Measurements from ENCODE around the gene TRIP10.
"Not testable (repeated sequence)": the region's sequence is repeated elsewhere in the genome, so short reads cannot be mapped to it uniquely, and the experiment has no call there.

Gene TRIP10

DNA sequence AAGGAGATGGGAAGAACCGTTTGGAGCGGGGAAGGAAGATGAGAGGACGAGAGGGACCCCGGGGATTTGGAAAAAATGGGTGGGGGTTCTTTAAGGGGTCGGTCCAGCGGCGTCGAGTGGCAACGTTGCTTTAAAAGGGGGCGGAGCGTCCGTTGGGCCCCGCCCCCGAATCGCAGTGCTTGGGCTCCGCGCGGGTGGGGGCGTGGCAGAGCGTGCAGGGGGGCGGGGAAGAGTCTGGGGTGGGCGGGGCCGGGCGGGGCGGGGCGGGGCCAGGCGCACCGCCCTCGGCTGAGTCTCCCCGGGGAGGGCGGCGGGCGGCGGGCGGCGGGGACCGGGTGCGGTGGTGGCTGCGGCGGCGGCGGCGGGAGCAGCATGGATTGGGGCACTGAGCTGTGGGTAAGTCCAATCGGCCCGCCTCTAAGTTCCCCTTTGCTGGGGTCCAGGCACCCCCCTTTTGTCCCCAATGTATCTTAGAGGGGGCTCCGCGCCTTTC, at the start of gene TRIP10:
TSS of gene TRIP10 (plus strand) at position 291 of the 493 bp plus-strand sequence. CDS start at position 373, 82 bp downstream.
- peak; percentile 62 to 67 for DNase-seq (ENCODE audit: low read depth in 2 of 2)

DNA sequence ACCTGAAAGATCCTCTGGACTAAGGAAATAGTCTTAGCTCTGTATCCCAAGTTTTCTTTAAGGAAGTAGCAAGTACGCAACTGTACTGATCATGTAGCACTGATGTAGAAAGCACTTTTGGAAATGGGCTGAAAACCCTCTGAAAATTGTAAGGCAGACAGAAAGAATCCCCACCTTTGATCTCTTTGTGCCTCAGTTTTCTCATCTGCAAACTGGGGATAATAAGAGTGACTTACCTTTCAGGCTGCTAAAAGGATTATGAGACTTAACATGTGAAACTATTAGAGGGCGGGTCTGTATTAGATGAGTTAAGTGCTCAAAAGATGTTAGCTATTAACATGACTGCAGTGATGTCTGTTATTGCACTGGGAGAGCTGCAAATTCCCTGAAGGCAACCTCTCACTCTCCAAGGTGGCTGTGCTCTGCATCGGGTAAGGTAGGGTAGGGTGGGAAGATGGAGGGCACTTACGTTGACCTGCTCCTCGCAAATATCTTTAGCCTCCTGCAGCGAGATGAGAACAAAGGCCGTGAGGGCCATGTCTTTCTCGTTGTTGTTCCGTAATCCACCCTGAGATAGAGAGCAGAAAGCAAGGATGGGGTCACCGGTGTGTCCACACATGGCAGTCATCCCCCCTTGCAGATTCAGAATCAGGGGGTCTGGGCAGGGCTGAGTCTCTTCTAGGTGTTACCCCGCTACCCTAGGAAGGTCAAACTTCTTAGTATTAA, 49.2 kb upstream of the TRIP10 start:
- DNase-seq (ENCODE audit: low read depth in 2 of 2) = no peak

DNA sequence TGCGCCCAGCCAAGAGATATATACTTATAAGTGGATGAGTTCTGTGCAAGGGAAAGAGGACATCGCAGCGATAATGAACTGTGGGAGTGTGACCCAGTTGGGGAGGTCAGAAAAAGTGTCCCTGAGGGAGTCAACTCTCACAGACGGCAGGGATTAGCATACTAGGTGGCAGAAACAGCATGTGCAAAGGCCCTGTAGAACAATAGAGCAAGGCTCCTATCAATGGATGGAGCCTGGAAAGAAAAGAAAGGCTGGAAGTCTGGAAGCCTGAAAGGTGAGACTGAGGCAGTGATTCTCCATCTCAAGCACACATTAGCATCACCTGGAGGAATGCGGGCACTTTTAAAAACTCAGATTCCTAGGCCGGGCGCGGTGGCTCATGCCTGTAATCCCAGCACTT, 48.1 kb upstream of the TRIP10 start:
- no peak for DNase-seq (ENCODE audit: low read depth in 2 of 2)

DNA sequence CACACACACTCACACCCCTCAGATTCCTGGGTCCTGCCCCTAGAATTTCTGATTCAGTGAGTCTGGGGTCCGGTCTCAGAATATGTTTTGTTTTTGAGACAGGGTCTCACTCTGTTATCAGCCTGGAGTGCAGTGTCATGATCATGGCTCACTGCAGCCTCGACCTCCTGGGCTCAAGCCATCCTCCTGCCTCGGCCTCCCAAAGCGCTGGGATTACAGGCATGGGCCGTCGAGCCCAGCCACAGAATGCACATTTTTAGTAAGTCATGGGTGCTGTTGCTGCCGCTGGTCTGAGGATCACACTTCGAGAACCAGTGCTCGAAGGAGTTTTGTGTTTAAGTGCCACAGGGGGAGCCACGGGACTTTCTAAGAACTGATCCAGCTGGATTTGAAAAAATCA, 47.5 kb upstream of the TRIP10 start:
- no peak for DNase-seq (ENCODE audit: low read depth in 2 of 2)

GRCh38 chr19:6693056-6693471, 46.4 kb upstream of the TRIP10 start:
- no peak for DNase-seq (ENCODE audit: low read depth in 2 of 2)

DNA sequence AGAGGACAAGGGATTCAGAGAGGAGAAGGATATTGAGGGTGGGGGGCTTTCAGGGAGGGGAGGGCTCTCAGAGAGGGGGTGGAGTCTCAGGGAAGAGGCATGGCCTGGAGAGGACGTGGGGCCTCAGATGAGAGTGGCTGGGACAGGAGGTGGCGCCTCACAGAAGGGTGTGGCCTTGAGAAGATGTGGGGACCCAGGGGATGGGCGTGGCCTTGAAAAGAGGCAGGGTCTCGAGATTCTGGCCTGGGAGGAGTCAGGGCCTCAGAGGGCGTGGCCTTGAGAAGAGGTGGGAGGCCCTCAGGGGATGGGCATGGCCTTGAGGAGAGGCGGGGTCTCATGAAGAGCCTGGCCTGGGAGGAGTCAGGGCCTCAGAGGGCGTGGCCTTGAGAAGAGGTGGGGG, 45.8 kb upstream of the TRIP10 start:
- no peak for DNase-seq (ENCODE audit: low read depth in 2 of 2)

DNA sequence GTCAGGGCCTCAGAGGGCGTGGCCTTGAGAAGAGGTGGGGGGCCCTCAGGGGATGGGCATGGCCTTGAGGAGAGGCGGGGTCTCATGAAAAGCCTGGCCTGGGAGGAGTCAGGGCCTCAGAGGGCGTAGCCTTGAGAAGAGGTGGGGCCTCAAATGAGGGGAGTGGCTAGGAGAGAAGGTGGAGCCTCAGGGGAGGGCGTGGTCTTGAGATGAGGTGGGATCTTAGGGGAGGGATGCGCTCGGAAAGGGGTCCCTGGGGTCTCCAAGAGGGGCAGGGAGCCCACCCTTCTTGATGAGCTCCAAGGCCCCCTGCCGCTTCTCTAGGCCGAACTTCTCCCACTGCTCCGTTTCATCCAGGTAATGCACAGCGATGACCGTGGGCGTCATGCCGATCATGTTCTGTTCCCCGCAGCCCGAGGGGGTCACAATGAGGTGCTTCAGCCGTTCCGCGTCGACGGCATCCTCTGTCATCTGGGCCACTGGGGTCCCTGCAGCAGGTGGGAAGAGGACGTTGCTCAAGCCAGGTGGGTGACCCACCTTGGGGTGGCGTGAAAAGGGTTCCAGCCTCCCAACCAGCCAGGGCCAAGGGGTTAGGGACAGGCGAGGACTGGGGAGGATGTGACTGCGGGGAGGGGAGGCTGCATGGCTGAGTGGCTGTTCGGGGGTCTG, 45.2 kb upstream of the TRIP10 start:
- no peak for DNase-seq (ENCODE audit: low read depth in 2 of 2)

DNA sequence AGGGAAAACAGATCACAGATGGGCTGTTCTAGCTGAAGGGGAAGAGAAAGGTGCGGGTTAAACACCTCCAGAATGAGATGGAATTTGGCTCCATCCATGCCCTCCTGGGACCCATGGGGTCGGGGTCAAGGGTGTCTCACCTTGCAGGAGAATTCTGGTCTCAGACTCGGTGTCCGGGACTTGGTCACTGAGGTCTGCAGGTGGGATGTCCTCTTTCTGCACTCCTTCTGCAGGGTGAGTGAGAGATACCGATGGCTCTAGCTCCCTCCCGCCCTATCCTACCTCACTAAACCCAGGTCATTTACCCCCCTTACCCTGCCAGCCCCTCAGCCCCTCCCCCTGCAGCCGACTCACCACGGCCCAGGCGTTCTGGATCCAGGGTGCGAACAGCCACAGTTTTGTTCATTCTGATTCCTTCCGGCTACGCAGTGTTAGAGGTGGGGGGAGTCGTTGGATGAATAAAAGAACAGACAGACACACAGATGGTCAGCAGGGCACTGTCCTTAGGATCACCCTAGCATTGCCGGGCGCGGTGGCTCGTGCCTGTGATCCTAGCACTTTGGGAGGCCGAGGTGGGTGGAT, 43.1 kb upstream of the TRIP10 start:
- no peak for DNase-seq (ENCODE audit: low read depth in 2 of 2)

GRCh38 chr19:6697291-6697690, 42.2 kb upstream of the TRIP10 start:
- DNase-seq (ENCODE audit: low read depth in 2 of 2) = no peak

- DNase-seq (ENCODE audit: low read depth in 2 of 2) = no peak
Observed at GRCh38 chr19:6699935-6700334, 39.5 kb upstream of the TRIP10 start.

GRCh38 chr19:6700586-6701316, 38.7 kb upstream of the TRIP10 start:
- no peak for DNase-seq (ENCODE audit: low read depth in 2 of 2)

GRCh38 chr19:6705931-6706632, 33.4 kb upstream of the TRIP10 start:
- DNase-seq (ENCODE audit: low read depth in 2 of 2) = no peak

- DNase-seq (ENCODE audit: low read depth in 2 of 2) = no peak
Observed at GRCh38 chr19:6706633-6706958, 32.9 kb upstream of the TRIP10 start.

- no peak for DNase-seq (ENCODE audit: low read depth in 2 of 2)
Observed at GRCh38 chr19:6707011-6707657, 32.3 kb upstream of the TRIP10 start.

DNA sequence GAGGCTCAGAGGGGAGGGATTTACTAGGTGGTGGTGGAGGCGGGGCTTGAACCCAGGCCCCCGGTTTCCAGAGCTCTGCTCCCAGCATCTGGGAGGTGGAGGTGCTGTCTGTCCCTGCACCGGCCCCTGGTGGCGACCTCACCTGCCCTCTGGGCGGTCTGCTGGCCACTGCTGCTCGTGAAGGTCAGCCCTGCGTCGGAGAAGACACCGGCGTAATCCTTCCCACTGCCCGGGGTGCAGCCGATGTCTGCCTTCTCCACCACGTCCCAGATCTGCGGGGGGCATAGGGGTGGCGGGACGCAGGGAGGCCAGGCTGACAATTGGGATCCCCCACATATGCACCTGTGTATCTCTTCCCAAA, 31.8 kb upstream of the TRIP10 start:
- DNase-seq (ENCODE audit: low read depth in 2 of 2) = no peak

- no peak for DNase-seq (ENCODE audit: low read depth in 2 of 2)
Observed at GRCh38 chr19:6708346-6708745, 31.1 kb upstream of the TRIP10 start.

DNA sequence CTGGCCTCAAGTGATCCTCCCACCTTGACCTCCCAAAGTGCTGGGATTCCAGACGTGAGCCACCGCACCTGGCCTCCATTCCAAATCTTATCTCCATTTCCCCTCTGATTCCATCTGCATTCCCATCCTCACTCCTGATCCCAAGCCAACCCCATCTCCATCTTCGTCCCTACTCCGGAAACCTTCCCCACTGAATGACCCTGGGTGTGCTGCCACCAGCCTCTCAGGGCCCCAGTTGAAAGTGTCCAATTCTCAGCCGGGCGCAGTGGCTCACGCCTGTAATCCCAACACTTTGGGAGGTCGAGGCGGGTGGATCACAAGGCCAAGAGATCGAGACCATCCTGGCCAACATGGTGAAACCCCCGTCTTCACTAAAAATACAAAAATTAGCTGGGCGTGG, 30.6 kb upstream of the TRIP10 start:
- DNase-seq (ENCODE audit: low read depth in 2 of 2) = not testable (repeated sequence)

DNA sequence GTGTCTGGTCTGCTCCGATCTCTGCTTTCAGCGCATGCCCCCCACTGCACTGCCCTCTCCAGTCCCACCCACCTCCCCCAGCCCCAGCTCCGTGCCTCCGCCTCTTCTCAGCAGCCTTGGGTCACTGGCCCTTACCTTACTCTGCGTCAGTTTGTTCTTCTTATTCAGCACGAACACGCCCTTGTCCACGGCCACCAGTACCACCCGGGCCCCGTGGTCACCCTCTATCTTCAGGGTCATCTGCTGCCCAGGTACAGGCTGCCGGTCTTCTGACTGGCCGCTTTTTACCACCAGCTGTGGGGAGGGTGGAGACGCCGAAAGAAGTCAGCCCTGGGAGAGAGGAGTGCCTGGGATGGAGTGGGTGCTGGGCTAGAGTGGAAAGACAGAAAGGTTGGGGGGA, 29.9 kb upstream of the TRIP10 start:
- no peak for DNase-seq (ENCODE audit: low read depth in 2 of 2)

DNA sequence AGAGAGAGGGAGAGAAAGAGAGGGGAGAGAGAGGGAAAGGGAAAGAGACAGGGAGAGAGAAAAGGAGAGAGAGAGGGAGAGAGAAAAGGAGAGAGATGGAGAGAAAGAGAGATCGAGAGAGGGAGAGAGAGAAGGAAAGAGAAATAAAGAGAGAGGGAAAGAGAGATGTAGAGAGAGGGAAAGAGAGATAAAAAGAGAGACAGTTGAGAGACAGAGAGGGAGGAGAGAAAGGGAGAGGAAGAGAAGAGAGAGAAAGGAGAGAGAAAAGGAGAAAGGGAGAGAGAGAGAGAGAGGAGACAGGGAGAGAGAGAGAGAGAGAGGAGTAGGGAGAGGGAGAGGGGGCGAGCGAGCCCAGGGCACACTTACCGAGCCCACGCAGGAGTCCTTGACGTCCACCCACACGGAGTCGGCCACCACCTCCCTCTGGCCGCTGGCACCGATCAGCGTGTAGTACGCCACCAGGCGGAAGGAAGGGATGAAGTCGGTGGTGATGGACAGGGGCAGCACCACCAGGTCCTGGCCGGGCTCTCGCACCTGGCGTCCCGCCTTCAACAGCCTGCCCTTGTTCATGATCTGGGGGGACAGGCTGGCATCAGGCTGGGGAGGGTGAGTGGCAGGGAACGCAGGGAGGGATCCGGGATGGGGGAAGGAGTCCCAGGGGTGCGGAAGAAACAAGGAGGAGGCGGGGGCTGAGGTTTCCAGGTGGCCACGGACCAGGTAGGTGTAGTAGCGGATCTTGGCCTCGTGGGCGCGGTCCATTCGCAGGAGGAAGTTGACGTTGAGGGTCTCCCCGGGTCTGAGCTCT, 29.0 kb upstream of the TRIP10 start:
- DNase-seq (ENCODE audit: low read depth in 2 of 2) = no peak

DNA sequence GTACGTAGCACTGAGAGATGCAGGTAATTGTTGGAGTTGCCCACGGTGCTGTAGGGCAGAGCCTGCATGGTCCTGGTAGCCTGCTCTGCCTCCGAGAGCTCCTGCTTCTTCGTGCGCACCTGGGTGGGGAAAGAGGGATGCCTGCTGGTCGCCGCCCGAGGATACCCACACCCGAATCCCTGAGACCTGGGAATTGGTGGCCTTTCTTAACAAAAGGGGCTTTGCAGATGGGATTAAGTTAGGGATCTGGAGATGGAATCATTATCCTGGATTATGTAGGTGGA, 28.5 kb upstream of the TRIP10 start:
- no peak for DNase-seq (ENCODE audit: low read depth in 2 of 2)

- DNase-seq (ENCODE audit: low read depth in 2 of 2) = no peak
Observed at GRCh38 chr19:6711605-6712004, 27.9 kb upstream of the TRIP10 start.
